HFF-Myc (cell line): ENCODE measurements around the gene FGFRL1.

Experiments used
- DNase-seq: peaks from one replicate; pipeline ENCODE4 v3.0.0-alpha.2; 2011; ENCODE audit warnings: low read depth; ENCODE audit errors: extremely low read depth
- H3K4me3 ChIP-seq: replicated peaks from 2 replicates; pipeline ENCODE4 v1.5.1; 2011; ENCODE audit warnings: low read depth, mild to moderate bottlenecking, control low read depth, low read length
- TF ChIP-seq, protein P1 (sequence below): IDR thresholded peaks from 2 replicates; pipeline ENCODE4 v1.5.1; 2012; ENCODE audit warnings: mild to moderate bottlenecking, low read depth, low read length, control low read depth; ENCODE audit errors: missing control alignments

The FGFRL1 gene

DNA sequence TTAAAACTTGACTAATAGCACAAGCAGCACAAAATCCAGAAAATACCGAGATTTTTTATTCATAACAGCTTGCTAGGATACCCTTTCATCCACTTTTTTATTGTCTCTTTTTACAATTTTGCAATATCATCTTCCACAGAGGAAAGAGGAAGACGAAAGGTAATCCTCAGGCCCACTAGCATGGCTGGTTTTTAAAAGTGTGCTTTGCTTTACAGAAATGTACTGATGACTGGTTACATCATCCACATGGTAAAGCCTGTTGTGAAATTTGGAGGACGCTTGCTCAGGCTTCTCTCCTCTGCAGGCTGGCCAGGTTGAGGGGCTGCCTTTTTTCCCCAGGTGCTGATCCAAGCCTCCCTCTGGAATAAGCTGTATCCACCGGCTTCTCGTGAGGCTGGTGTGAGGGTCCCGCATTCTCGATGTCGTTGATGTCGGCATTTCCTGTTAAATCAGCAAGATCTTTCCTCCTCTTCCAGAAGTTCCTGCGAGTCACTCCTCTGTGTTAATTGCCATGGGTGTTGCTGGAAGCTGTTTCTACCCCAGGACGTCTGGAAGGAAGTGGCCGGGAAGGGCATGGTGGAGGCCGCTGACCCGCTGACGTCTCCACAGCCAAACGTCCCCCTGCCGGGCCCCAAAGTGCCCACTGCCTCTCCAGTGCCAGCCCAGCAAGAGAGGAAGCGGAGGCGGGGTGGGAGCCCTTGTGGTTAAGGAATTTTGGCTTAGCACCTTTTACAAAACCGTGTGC lies 32.3 kb upstream of the FGFRL1 start:
- H3K4me3 ChIP-seq: no peak overlapping the region
- DNase-seq: no peak
- TF ChIP-seq, protein P1, sequence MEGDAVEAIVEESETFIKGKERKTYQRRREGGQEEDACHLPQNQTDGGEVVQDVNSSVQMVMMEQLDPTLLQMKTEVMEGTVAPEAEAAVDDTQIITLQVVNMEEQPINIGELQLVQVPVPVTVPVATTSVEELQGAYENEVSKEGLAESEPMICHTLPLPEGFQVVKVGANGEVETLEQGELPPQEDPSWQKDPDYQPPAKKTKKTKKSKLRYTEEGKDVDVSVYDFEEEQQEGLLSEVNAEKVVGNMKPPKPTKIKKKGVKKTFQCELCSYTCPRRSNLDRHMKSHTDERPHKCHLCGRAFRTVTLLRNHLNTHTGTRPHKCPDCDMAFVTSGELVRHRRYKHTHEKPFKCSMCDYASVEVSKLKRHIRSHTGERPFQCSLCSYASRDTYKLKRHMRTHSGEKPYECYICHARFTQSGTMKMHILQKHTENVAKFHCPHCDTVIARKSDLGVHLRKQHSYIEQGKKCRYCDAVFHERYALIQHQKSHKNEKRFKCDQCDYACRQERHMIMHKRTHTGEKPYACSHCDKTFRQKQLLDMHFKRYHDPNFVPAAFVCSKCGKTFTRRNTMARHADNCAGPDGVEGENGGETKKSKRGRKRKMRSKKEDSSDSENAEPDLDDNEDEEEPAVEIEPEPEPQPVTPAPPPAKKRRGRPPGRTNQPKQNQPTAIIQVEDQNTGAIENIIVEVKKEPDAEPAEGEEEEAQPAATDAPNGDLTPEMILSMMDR: no peak

DNA sequence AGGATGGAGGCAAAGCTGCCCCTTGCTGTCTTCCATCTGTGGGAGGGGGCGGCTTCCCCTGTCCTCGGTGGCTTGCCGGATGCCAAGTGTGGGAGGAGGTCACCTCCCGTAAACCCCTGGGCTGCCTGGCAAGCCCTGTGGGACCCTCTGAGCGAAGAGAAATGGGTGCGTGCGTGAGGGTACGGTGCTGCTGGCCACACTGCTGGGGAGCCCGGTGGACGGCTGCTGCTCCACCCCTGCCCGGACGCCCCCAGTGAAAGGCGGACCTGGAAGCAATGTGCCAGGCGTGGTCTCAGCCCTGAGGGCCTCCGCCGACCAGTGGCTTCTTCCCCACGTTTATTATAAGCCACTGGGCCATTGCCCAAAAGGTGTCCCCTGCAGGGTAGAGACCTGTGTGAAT lies 29.1 kb upstream of the FGFRL1 start:
- DNase-seq: no peak
- TF ChIP-seq, protein P1: no peak
- no peak overlapping the region for H3K4me3 ChIP-seq

DNA sequence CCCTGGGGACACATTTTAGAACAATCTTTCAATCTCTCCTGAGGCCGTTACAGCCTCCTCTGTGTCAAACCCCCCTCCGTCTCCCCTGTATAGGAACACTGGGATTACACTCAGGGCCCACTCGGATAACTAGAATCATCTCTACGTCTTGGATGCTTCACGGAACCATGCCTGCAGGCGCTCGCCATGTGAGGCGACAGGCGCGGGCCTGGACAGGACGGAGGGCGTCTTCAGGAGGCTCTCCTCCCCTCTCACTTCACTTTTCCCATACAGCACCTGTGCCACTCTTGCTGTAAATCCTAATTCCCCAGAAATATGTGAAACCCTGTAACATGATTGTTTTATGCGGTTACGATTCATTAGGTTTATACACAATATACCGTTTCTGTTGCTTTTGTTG lies 28.6 kb upstream of the FGFRL1 start:
- TF ChIP-seq, protein P1: no peak
- DNase-seq: no peak
- H3K4me3 ChIP-seq: no peak overlapping the region

DNA sequence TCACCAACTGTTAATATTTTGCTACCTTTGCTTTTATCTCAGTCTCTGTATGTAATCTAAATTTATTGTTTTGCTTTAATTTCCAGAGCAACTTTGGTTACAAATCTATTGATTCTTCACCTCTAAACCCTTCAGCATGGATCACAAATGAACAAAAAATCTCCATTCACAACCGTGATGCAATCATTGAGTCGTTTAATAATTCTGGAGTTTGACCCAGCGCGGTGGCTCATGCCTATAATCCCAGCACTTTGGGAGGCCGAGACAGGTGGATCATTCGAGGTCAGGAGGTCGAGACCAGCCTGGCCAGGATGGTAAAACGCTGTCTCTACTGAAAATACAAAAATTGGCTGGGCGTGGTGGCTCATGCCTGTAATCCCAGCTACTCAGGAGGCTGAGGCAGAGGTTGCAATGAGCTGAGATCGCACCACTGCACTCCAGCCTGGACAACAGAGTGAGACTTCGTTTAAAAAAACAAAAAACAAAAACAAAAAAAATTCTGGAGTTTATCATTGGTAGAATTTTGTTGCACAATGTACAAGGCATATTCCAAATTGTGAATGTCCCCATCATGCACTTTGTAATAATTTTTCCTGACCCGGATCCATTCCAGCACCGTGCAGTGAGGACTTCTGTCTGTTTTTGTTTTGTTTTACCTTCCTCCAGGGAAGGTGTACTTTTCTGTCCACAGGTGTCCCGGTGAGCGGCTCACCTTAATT lies 26.9 kb upstream of the FGFRL1 start:
- no peak for DNase-seq
- H3K4me3 ChIP-seq: no peak overlapping the region
- TF ChIP-seq, protein P1: no peak

DNA sequence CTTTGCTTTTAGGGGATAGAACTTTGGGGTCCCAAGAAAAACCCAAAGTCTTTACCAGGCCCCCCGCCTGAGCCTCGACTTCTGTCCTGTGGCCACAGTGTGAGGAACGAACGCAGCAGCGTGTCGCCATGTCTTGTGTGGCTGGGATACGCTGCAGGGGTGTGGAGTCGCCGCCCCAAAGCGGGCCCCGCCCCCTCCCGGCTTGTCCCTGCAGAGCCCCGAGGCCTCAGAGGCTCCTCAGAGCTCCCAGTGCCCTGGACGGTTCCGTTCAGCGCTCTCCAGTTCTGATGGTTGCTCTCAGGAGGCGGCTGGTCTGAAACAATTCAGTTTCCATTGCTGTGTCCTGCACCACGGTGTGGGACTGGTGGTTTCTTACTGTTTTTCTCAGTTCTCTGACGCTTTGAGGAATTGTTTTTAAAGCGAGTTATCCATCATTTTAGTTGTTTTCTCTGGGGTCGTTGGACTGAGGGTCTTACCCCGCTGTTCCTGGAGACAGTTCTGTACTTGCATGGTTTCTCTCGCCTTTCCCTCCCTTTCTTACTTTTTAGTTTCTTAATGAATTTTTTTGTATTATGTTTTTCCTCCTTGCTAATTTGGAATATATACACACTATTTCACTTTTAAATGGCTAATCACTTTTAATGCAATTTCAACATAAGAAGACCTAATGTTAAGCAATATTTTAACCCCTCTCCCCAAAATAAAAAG lies 26.1 kb upstream of the FGFRL1 start:
- no peak for DNase-seq
- TF ChIP-seq, protein P1: no peak
- no peak overlapping the region for H3K4me3 ChIP-seq

DNA sequence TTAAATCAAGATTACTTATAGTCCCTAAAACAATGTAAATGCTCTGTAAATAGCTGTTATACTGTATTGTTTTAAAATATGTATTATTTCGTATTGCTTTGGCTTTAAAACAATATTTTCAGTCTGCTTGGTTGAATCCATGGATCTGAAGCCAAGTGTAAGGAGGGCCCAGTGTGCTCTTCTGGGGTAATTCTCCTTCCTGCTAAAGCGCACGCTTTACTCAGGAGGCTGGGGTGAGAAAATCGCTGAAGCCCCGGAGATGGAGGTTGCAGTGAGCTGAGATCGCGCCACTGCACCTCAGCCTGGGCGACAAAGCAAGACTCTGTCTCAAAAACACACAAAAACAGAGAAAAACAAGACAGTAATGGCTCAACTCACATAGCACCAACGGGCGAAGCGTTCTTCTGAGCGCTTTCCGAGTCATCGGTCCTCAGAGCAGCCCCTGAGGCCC lies 25.0 kb upstream of the FGFRL1 start:
- TF ChIP-seq, protein P1: no peak
- H3K4me3 ChIP-seq: peak overlapping the region; percentile 53
- DNase-seq: no peak
